Measurements from ENCODE around the gene SPHK2. TPM values are rescaled to one million over a fixed set of nuclear protein-coding genes. Genes with fewer than 3 reads are reported as not detected.

Gene SPHK2
- total RNA-seq, 4 donors from 2014 or later, result 7.8 to 12.4 (median 9.2) TPM

- H3K4me3 ChIP-seq, result no peak overlapping the region
- peaks cover 34 to 55% of the 10 kb centered on the region in 2 donors for H3K4me1 ChIP-seq
- no peak for TF ChIP-seq CTCF (IDR thresholded peaks at IDR 0.05 in 4 of 5, conservative IDR thresholded peaks at IDR 0.05 in 1 of 5)
- intact Hi-C loops (cut with DNase I; ENCODE audit: low total_unique reads) (no loop called here), in situ Hi-C loops (cut with MboI; ENCODE audit: low sequenced_read_pairs in 4 of 4) (no loop called here)
- peak overlapping the region in 1 of 4 donors; percentile 89 for H3K27ac ChIP-seq
- no peaks in the 10 kb centered on the region for H3K9me3 ChIP-seq
- DNase-seq (no peak), ATAC-seq (no peak)
- no peaks in the 10 kb centered on the region for H3K27me3 ChIP-seq
- peaks cover 3 to 29% of the 10 kb centered on the region in 2 donors for H3K36me3 ChIP-seq
These were observed 3.9 kb upstream of the SPHK2 start for GRCh38 chr19:48615231-48616040.

- no peak for TF ChIP-seq POLR2A (IDR thresholded peaks at IDR 0.05)
- TF ChIP-seq CTCF (IDR thresholded peaks at IDR 0.05 in 4 of 5, conservative IDR thresholded peaks at IDR 0.05 in 1 of 5), result no peak
- no peaks in the 10 kb centered on the region for H3K9me3 ChIP-seq
- peaks cover 34 to 55% of the 10 kb centered on the region in 2 donors for H3K4me1 ChIP-seq
- in situ Hi-C loops (cut with MboI; ENCODE audit: low sequenced_read_pairs in 4 of 4), result no loop called here
- no peaks in the 10 kb centered on the region for H3K27me3 ChIP-seq
- ATAC-seq (no peak), DNase-seq (no peak)
- peaks cover 3 to 29% of the 10 kb centered on the region in 2 donors for H3K36me3 ChIP-seq
- H3K4me3 ChIP-seq, result no peak overlapping the region
- intact Hi-C loops (cut with DNase I; ENCODE audit: low total_unique reads), result no loop called here
- H3K27ac ChIP-seq, result peak overlapping the region in 1 of 4 donors; percentile 21
These were observed 3.3 kb upstream of the SPHK2 start for GRCh38 chr19:48616041-48616436.

DNA sequence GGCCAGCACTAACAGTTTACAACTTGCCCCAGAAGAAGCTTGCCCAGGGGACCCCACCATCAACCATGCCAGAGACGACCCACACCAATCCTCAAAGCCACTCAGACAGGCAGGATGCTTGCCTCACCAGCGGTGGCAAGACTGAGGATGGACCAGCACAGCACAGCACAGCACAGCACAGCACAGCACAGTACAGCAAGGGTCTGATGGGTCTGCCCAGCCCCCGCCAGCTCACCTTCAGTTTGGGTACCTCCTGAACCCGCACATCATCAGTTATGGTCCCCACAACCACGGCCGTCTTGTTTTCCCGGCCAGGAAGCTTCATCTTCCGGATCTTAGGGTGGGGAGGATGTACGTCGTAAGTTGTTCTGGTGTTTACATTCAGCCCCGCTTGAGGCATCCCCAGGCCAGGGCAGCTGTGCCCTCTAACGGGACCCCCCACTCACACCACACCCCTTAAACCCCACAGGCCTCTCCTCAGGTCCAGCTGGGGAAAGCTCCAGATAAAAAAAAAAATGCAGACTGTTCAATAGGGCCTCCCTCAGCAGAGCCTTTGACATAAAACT is 2.7 kb upstream of the SPHK2 start:
- no peaks in the 10 kb centered on the region for H3K27me3 ChIP-seq
- ATAC-seq, result no peak
- no peak for TF ChIP-seq POLR2A (IDR thresholded peaks at IDR 0.05)
- no peak for TF ChIP-seq CTCF (IDR thresholded peaks at IDR 0.05 in 4 of 5, conservative IDR thresholded peaks at IDR 0.05 in 1 of 5)
- H3K4me1 ChIP-seq, result peaks cover 34 to 55% of the 10 kb centered on the region in 2 donors
- H3K36me3 ChIP-seq, result peaks cover 3 to 29% of the 10 kb centered on the region in 2 donors
- in situ Hi-C loops (cut with MboI; ENCODE audit: low sequenced_read_pairs in 4 of 4) (no loop called here), intact Hi-C loops (cut with DNase I; ENCODE audit: low total_unique reads) (no loop called here)
- H3K4me3 ChIP-seq, result no peak overlapping the region
- H3K27ac ChIP-seq, result peak overlapping the region in 2 of 4 donors; percentile 21 to 92
- no peak for DNase-seq
- no peaks in the 10 kb centered on the region for H3K9me3 ChIP-seq

DNA sequence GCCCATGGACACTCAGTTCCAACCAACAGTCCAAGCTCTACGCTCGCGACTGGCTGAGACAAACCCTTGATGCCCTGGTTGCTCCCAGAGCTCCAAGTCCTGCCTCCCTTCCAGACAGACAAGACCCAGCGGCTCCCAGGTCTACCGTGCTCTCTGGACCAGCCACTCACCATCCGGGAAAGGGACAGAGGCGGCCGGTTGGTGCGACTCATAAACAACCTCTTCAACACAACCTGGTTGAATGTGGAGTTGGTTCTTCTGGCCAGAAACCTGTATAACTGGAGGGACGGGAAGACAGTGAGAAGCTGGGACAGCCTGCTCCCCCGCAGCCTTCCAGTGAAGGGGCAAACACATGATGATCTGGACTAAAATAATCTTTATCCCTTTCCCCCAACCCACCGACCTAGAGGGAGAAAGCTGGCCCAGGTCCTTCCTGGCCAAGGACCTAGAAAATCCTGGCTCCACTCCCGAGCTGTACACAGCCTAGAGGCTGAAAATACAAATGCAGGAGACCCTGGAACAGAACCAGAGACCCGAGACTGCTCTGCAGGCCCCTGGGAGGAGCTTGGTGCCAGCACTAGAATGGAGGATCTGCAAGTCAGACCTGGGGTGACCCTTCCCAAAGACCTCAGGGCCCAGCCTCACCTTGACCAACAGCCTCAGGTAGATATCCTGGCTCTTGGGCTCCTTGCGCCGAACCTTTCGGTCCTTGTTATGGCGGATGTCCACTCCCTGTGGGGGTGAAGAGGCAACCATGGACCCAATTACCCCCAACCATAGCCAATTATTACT is 2.0 kb upstream of the SPHK2 start:
- Histone ChIP-seq H3K27me3 (no peaks in the 10 kb centered on the region), H3K27ac (peak overlapping the region; percentile 92 to 99 (median 96)), H3K9me3 (no peaks in the 10 kb centered on the region), H3K36me3 (peaks cover 3 to 29% of the 10 kb centered on the region in 2 donors), H3K4me3 (peak overlapping the region; percentile 66 to 96 (median 79)), H3K4me1 (peaks cover 34 to 55% of the 10 kb centered on the region in 2 donors)
- TF ChIP-seq POLR2A (IDR thresholded peaks at IDR 0.05) (no peak), CTCF (IDR thresholded peaks at IDR 0.05 in 4 of 5, conservative IDR thresholded peaks at IDR 0.05 in 1 of 5) (no peak)
- DNase-seq (no peak), ATAC-seq (no peak)
- intact Hi-C loops (cut with DNase I; ENCODE audit: low total_unique reads) (no loop called here), in situ Hi-C loops (cut with MboI; ENCODE audit: low sequenced_read_pairs in 4 of 4) (no loop called here)
